CD4-positive, alpha-beta T cell (primary cell): ENCODE measurements around the gene RCOR1. TPM values are rescaled to one million over a fixed set of nuclear protein-coding genes. Genes with fewer than 3 reads are reported as not detected.

Source experiments
- ATAC-seq: fragments of 200-7000 bp; cut with Tn5 transposase; one replicate; pipeline ENCODE4 v1.10.0; 2022; ENCODE audit warnings: mild to moderate bottlenecking; ENCODE audit not compliant: poor library complexity
- CTCF ChIA-PET: fragments of 350-600 bp; sonication (Branson Sonifier 250); formaldehyde crosslinking; loops from one replicate; lab custom pipeline; 2021; ENCODE audit warnings: antibody characterized with exemption, inconsistent platforms; lab: Charles Lee
- POLR2A ChIA-PET: fragments of 350-600 bp; sonication (Branson Sonifier 250); formaldehyde crosslinking; loops from one replicate; lab custom pipeline; 2021; ENCODE audit warnings: antibody characterized with exemption, inconsistent platforms; lab: Charles Lee
- DNase-seq, 14 experiments: peaks; one replicate each; pipeline ENCODE4 v3.0.0-alpha.2; 2013 to 2020; ENCODE audit warnings: mixed read lengths in 2 of 14
- H3K27ac ChIP-seq, 2 donors: one replicate each; pipeline versions ENCODE4 v1.5.1 to v1.7.0; 2013; ENCODE audit warnings: low read length in 2 of 2, low read depth in 1 of 2, mild to moderate bottlenecking in 1 of 2
- H3K27me3 ChIP-seq, 2 experiments: 1 replicate in 1 of 2; 2 replicates in 1 of 2; pipeline versions ENCODE4 v1.6.1 to v1.7.0; 2013; ENCODE audit warnings: low read length in 2 of 2, control low read depth in 1 of 2, mild to moderate bottlenecking in 1 of 2, moderate library complexity in 1 of 2; ENCODE audit not compliant: insufficient read depth in 2 of 2, control insufficient read depth in 1 of 2
- H3K36me3 ChIP-seq: one replicate; pipeline ENCODE4 v1.6.1; 2013; ENCODE audit warnings: low read length, control low read depth; ENCODE audit not compliant: insufficient read depth
- H3K4me1 ChIP-seq: one replicate; pipeline ENCODE4 v1.6.1; 2013; ENCODE audit warnings: low read length, control low read depth; ENCODE audit not compliant: insufficient read depth
- H3K4me3 ChIP-seq: one replicate; pipeline ENCODE4 v1.5.1; 2013; ENCODE audit warnings: mild to moderate bottlenecking, low read length, moderate library complexity
- H3K9me3 ChIP-seq, 2 experiments: 1 replicate in 1 of 2; 2 replicates in 1 of 2; pipeline versions ENCODE4 v1.6.1 to v1.7.0; 2013; ENCODE audit warnings: low read length in 2 of 2, mild to moderate bottlenecking in 2 of 2, control low read depth in 1 of 2, moderate library complexity in 1 of 2; ENCODE audit not compliant: control insufficient read depth in 1 of 2, insufficient read depth in 1 of 2
- H3K27ac Mint-ChIP-seq: one replicate; pipeline ENCODE4 v1.8.0; 2020; ENCODE audit warnings: mixed read lengths
- H3K27me3 Mint-ChIP-seq: one replicate; pipeline ENCODE4 v1.8.0; 2021; ENCODE audit warnings: mixed read lengths
- H3K36me3 Mint-ChIP-seq: one replicate; pipeline ENCODE4 v1.8.0; 2021; ENCODE audit warnings: low read depth, mixed read lengths
- H3K4me1 Mint-ChIP-seq: one replicate; pipeline ENCODE4 v1.8.0; 2021; ENCODE audit warnings: low read depth, mixed read lengths
- H3K4me3 Mint-ChIP-seq: one replicate; pipeline ENCODE4 v1.8.0; 2020; ENCODE audit warnings: mild to moderate bottlenecking, mixed read lengths
- H3K9me3 Mint-ChIP-seq: one replicate; pipeline ENCODE4 v1.8.0; 2020; ENCODE audit warnings: mixed read lengths
- intact Hi-C, 2 experiments: fragments of 100-400 bp; cut with DNase I in 1 of 2; cut with micrococcal nuclease in 1 of 2; formaldehyde crosslinking; loops; one replicate each; pipeline versions ENCODE4 v1.15.1 to v1.9.0; 2023 to 2025; cut with DNase I, micrococcal nuclease
- total RNA-seq, 174 experiments: library from RNA in 2 of 174; stranded (reverse) in 2 of 174; gene quantifications; one replicate each; pipeline ENCODE4 v1.2.3 and lab custom pipeline; 2021 to 2026
- TF ChIP-seq, protein P1 (sequence below): fragments of 200-600 bp; IDR thresholded peaks from one replicate; pipeline ENCODE4 v1.8.0; 2022; ENCODE audit warnings: antibody characterized with exemption, mild to moderate bottlenecking

The RCOR1 gene
- total RNA-seq, 2 experiments from 2014 or later, result 20.5 to 23.1 TPM

DNA sequence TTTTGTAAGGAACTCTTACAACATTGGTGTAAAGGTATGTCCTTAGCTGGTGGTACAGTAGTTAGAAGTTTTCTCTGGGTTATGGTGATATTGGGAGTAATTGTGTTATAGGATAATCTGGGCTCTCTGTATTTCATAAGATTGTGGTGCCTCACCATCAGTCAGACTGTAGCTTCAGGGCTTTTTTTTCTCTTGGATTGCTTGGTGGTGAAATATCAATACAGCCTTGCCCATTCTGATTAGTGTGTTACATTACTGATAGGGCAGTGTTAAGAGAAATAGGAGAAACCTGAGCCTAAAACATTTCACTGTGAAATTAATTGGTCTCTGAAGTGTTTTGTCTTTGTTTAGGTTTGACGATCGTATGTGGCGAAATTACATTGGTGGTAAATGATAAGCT is 71.0 kb downstream of the RCOR1 start:
- no peaks in the 10 kb centered on the region for H3K27me3 Mint-ChIP-seq
- intact Hi-C loops, result no loop called here
- CTCF ChIA-PET, result no interaction called here
- no peak overlapping the region for H3K4me3 Mint-ChIP-seq
- H3K9me3 Mint-ChIP-seq, result no peaks in the 10 kb centered on the region
- Histone ChIP-seq H3K4me3 (no peak overlapping the region), H3K9me3 (no peaks in the 10 kb centered on the region), H3K27me3 (no peaks in the 10 kb centered on the region), H3K36me3 (no peaks in the 10 kb centered on the region), H3K27ac (no peak overlapping the region), H3K4me1 (no peaks in the 10 kb centered on the region)
- no peaks in the 10 kb centered on the region for H3K36me3 Mint-ChIP-seq
- TF ChIP-seq, protein P1, sequence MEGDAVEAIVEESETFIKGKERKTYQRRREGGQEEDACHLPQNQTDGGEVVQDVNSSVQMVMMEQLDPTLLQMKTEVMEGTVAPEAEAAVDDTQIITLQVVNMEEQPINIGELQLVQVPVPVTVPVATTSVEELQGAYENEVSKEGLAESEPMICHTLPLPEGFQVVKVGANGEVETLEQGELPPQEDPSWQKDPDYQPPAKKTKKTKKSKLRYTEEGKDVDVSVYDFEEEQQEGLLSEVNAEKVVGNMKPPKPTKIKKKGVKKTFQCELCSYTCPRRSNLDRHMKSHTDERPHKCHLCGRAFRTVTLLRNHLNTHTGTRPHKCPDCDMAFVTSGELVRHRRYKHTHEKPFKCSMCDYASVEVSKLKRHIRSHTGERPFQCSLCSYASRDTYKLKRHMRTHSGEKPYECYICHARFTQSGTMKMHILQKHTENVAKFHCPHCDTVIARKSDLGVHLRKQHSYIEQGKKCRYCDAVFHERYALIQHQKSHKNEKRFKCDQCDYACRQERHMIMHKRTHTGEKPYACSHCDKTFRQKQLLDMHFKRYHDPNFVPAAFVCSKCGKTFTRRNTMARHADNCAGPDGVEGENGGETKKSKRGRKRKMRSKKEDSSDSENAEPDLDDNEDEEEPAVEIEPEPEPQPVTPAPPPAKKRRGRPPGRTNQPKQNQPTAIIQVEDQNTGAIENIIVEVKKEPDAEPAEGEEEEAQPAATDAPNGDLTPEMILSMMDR, result no peak
- POLR2A ChIA-PET, result interaction anchor here (0.8 kb wide), 1 partner anchor 34 kb away, joined by 3 read pairs; no protein-coding TSS in a partner anchor
- H3K27ac Mint-ChIP-seq, result no peak overlapping the region
- H3K4me1 Mint-ChIP-seq, result peaks cover 48% of the 10 kb centered on the region
- DNase-seq (no peak), ATAC-seq (no peak)

GRCh38 chr14:102665621-102666020 is 73.2 kb downstream of the RCOR1 start:
- no peaks in the 10 kb centered on the region for H3K27me3 Mint-ChIP-seq
- Histone ChIP-seq H3K27me3 (no peaks in the 10 kb centered on the region), H3K36me3 (no peaks in the 10 kb centered on the region), H3K4me3 (no peak overlapping the region), H3K9me3 (no peaks in the 10 kb centered on the region), H3K27ac (no peak overlapping the region), H3K4me1 (no peaks in the 10 kb centered on the region)
- H3K4me1 Mint-ChIP-seq, result peaks cover 44% of the 10 kb centered on the region
- TF ChIP-seq, protein P1, result no peak
- ATAC-seq (no peak), DNase-seq (no peak)
- H3K36me3 Mint-ChIP-seq, result no peaks in the 10 kb centered on the region
- ChIA-PET CTCF (interaction anchor here (0.7 kb wide), 1 partner anchor 1389 kb away, joined by 4 read pairs; no protein-coding TSS in a partner anchor), POLR2A (no interaction called here)
- no peak overlapping the region for H3K4me3 Mint-ChIP-seq
- no peak overlapping the region for H3K27ac Mint-ChIP-seq
- H3K9me3 Mint-ChIP-seq, result no peaks in the 10 kb centered on the region
- intact Hi-C loops, result no loop called here

DNA sequence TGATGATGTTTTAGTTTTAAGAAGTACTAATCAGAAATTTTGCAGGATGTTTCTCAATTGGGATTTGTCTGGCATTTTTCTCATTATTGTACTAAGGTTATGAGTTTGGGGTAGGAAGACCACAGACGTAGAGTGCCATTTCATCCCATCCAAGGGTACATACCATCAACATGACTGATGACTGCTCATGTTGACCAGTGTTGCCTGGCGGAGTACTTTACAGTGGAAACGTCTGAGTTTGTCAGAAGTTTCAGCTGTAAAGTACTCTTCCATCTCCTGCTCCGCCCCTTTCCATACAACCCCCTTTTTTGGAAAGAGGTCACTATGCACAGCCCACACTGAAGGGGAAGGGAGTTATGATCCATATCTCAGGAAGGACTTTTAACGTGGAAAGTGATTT is 74.2 kb downstream of the RCOR1 start:
- ChIA-PET POLR2A (interaction anchor here (0.6 kb wide), 1 partner anchor 144 kb away, joined by 5 read pairs; no protein-coding TSS in a partner anchor), CTCF (no interaction called here)
- no peaks in the 10 kb centered on the region for H3K36me3 ChIP-seq
- H3K4me3 Mint-ChIP-seq, result no peak overlapping the region
- no peak for ATAC-seq
- H3K4me1 Mint-ChIP-seq, result peaks cover 39% of the 10 kb centered on the region
- no peak overlapping the region for H3K4me3 ChIP-seq
- no peaks in the 10 kb centered on the region for H3K36me3 Mint-ChIP-seq
- no peaks in the 10 kb centered on the region for H3K9me3 Mint-ChIP-seq
- intact Hi-C loops, result no loop called here
- TF ChIP-seq, protein P1, result no peak
- H3K27me3 Mint-ChIP-seq, result no peaks in the 10 kb centered on the region
- H3K27ac Mint-ChIP-seq, result no peak overlapping the region
- H3K27ac ChIP-seq, result no peak overlapping the region
- DNase-seq, result no peak
- H3K9me3 ChIP-seq, result no peaks in the 10 kb centered on the region
- H3K4me1 ChIP-seq, result no peaks in the 10 kb centered on the region
- no peaks in the 10 kb centered on the region for H3K27me3 ChIP-seq
